Heart left ventricle (tissue), 16 donors: ENCODE data around the gene CFAP65. TPM values are rescaled to one million over a fixed set of nuclear protein-coding genes. Genes with fewer than 3 reads are reported as not detected.
A peak's percentile ranks its signal among the peaks of the same experiment; 100 is the strongest.

Experiments used
- ATAC-seq, 4 donors: fragments of 200-7000 bp; cut with Tn5 transposase; one replicate each; pipeline ENCODE4 v1.9.1; 2020 to 2022; ENCODE audit warnings: moderate library complexity in 4 of 4, mild to moderate bottlenecking in 3 of 4, moderate number of reproducible peaks in 1 of 4
- DNase-seq, 5 donors: peaks; one replicate each; pipeline ENCODE4 v3.0.0-alpha.2; 2020
- H3K27ac ChIP-seq, 12 donors: fragments of 200-600 bp; sonication (generic) in 4 of 12; one replicate each; pipeline versions ENCODE4 v1.5.0 to v1.8.0; 2016 to 2022; ENCODE audit warnings: mild to moderate bottlenecking in 2 of 12
- H3K27me3 ChIP-seq, 9 donors: fragments of 200-600 bp; sonication (generic) in 2 of 9; one replicate each; pipeline versions ENCODE4 v1.5.1 to v1.8.0; 2016 to 2022; ENCODE audit warnings: mild to moderate bottlenecking in 3 of 9
- H3K36me3 ChIP-seq, 9 donors: fragments of 200-600 bp; sonication (generic) in 2 of 9; one replicate each; pipeline versions ENCODE4 v1.5.0 to v1.8.0; 2018 to 2022; ENCODE audit warnings: mild to moderate bottlenecking in 2 of 9
- H3K4me1 ChIP-seq, 12 donors: fragments of 200-600 bp; sonication (generic) in 4 of 12; one replicate each; pipeline versions ENCODE4 v1.5.0 to v1.8.0; 2016 to 2022; ENCODE audit warnings: mild to moderate bottlenecking in 3 of 12
- H3K4me3 ChIP-seq, 12 donors: fragments of 200-600 bp; sonication (generic) in 4 of 12; one replicate each; pipeline versions ENCODE4 v1.5.0 to v1.8.0; 2017 to 2022; ENCODE audit warnings: mild to moderate bottlenecking in 9 of 12, moderate library complexity in 4 of 12
- H3K9me3 ChIP-seq, 12 donors: fragments of 200-600 bp; sonication (generic) in 4 of 12; one replicate each; pipeline versions ENCODE4 v1.5.0 to v1.8.0; 2016 to 2022; ENCODE audit warnings: mild to moderate bottlenecking in 1 of 12
- POLR2A ChIP-seq, 2 donors: fragments of 450-650 bp; IDR thresholded peaks; one replicate each; pipeline ENCODE4 v1.6.1; 2017; ENCODE audit warnings: antibody characterized with exemption in 2 of 2, mild to moderate bottlenecking in 2 of 2, moderate library complexity in 2 of 2
- WGBS, 4 donors: extraction: QIAGEN DNeasy Blood & Tissue Kit in 2 of 4; methylation state at CpG; one replicate each; pipeline versions ENCODE4 v1.1.5 to v1.1.7; 2013 to 2018; 5-methylcytosine and 5-hydroxymethylcytosine counted together
- intact Hi-C, 10 donors: fragments of 100-400 bp; cut with DNase I; formaldehyde crosslinking; loops; one replicate each; pipeline versions ENCODE4 v1.11.1 to v1.14.2; 2022
- polyA plus RNA-seq, 2 donors: library from polyadenylated mRNA; stranded (reverse); fragments of 200-250 nt; gene quantifications; one replicate each; pipeline ENCODE4 v1.2.3, GENCODE V29; 2013
- total RNA-seq, 9 donors: library from RNA; depleted of rRNA in 2 of 9; stranded (reverse); fragments of >200 nt in 2 of 9; fragmentation: NEBNext Ultra II Directional in 3 of 9; extraction: Animal tissue kit (Norgen Biotek cat#: 25700) in 3 of 9; gene quantifications; one replicate each; pipeline versions ENCODE4 v1.1.0 to v1.2.4, GENCODE V29; 2016 to 2023
- TF ChIP-seq, protein P1 (sequence below), 12 donors: fragments of 200-600 bp; sonication (generic) in 4 of 12; IDR thresholded peaks; one replicate each; pipeline versions ENCODE4 v1.5.0 to v1.8.0; 2018 to 2022; ENCODE audit warnings: antibody characterized with exemption in 12 of 12, mild to moderate bottlenecking in 5 of 12
- donor health status: ischemic (EF 13 %, LVEDD 7.1; RV severe dilation, severe dysfunction).
- donor health status: healthy with polysubstance abuse.
- donor health status: DM: no; HTN: yes; CAD: no.
- donor health status: DM: no; HTN: no; CAD: no.
- donor health status: ischemic (EF 25% LVEDD 6.9; RV normal size, moderate dysfunction).
- donor health status: ischemic (EF 25% LVEDD 5.7; RV mildly dilated, moderate dysfunction).
- donor health status: healthy.
- donor health status: DM: yes; HTN: yes; CAD: no.
- donor health status: ischemic (EF 35%, LVEDD 5.7; RV mildly dilated, moderate dysfunction).
- donor health status: nonischemic (EF 11% LVEDD 7.7; RV severe dilation, severe dysfunction).
- donor health status: DM: yes; HTN: yes; CAD: no.
- donor health status: PGD.
- donor health status: ischemic (EF 29% LVEDD 5.4; RV normal size, mild dysfunction).
- donor health status: nonischemic (EF 23%, LVEDD 6.1; RV moderate dilation, normal function).

Gene CFAP65
- total and polyA plus RNA-seq, 11 donors = 0.04 TPM; not detected in 10

GRCh38 chr2:218985021-218985324 lies 56.3 kb downstream of the CFAP65 start, which contains the start of gene FEV:
FEV (minus strand) TSS chr2:218985184; CDS start chr2:218985075, 109 bp downstream.
- H3K27me3 ChIP-seq = peaks cover 82 to 100% (median 95%) of the 10 kb centered on the region in 9 donors
- no peaks in the 10 kb centered on the region for H3K9me3 ChIP-seq
- H3K4me1 ChIP-seq = peaks cover 12 to 50% (median 40%) of the 10 kb centered on the region in 12 donors
- no peak within 1 kb of the TSS for H3K27ac ChIP-seq
- no peak for DNase-seq
- 0 to 1% (median 0%) methylated on average over 2 to 32 of the region's 32 CpGs for WGBS, 4 donors
- no peak for TF ChIP-seq POLR2A (IDR thresholded peaks at IDR 0.05)
- TF ChIP-seq, protein P1, sequence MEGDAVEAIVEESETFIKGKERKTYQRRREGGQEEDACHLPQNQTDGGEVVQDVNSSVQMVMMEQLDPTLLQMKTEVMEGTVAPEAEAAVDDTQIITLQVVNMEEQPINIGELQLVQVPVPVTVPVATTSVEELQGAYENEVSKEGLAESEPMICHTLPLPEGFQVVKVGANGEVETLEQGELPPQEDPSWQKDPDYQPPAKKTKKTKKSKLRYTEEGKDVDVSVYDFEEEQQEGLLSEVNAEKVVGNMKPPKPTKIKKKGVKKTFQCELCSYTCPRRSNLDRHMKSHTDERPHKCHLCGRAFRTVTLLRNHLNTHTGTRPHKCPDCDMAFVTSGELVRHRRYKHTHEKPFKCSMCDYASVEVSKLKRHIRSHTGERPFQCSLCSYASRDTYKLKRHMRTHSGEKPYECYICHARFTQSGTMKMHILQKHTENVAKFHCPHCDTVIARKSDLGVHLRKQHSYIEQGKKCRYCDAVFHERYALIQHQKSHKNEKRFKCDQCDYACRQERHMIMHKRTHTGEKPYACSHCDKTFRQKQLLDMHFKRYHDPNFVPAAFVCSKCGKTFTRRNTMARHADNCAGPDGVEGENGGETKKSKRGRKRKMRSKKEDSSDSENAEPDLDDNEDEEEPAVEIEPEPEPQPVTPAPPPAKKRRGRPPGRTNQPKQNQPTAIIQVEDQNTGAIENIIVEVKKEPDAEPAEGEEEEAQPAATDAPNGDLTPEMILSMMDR (IDR thresholded peaks at IDR 0.05) = no peak
- peak within 1 kb of the TSS; percentile 3 to 41 (median 24) for H3K4me3 ChIP-seq
- H3K36me3 ChIP-seq = no peaks in the 10 kb centered on the region
- ATAC-seq = no peak
- intact Hi-C loops = no loop called here

GRCh38 chr2:218984239-218985020 lies 56.9 kb downstream of the CFAP65 start:
- Histone ChIP-seq H3K27ac (no peak overlapping the region), H3K27me3 (peaks cover 78 to 100% (median 95%) of the 10 kb centered on the region in 9 donors), H3K4me1 (peaks cover 12 to 55% (median 43%) of the 10 kb centered on the region in 12 donors), H3K9me3 (no peaks in the 10 kb centered on the region), H3K36me3 (no peaks in the 10 kb centered on the region), H3K4me3 (peak overlapping the region; percentile 3 to 41 (median 24))
- TF ChIP-seq POLR2A (IDR thresholded peaks at IDR 0.05) = no peak
- TF ChIP-seq, protein P1 (IDR thresholded peaks at IDR 0.05) = no peak
- intact Hi-C loops = no loop called here
- WGBS, 4 donors = 0 to 2% (median 1%) methylated on average over 43 to 50 of the region's 50 CpGs
- peak in 3 of 4 donors; percentile 20 to 86 (median 38) for ATAC-seq
- peak in 2 of 5 donors; percentile 57 to 74 for DNase-seq

- Histone ChIP-seq H3K9me3 (no peaks in the 10 kb centered on the region), H3K36me3 (no peaks in the 10 kb centered on the region), H3K27me3 (peaks cover 75 to 100% (median 95%) of the 10 kb centered on the region in 9 donors), H3K4me3 (peak overlapping the region in 8 of 12 donors; percentile 3 to 41 (median 27)), H3K27ac (no peak overlapping the region), H3K4me1 (peaks cover 12 to 55% (median 43%) of the 10 kb centered on the region in 12 donors)
- ATAC-seq = no peak
- 11 to 20% (median 14%) methylated on average over 9 to 10 of the region's 10 CpGs for WGBS, 4 donors
- intact Hi-C loops = no loop called here
- TF ChIP-seq, protein P1 (IDR thresholded peaks at IDR 0.05) = no peak
- no peak for TF ChIP-seq POLR2A (IDR thresholded peaks at IDR 0.05)
- no peak for DNase-seq
These were observed 57.4 kb downstream of the CFAP65 start for GRCh38 chr2:218983934-218984238.

- Histone ChIP-seq H3K27ac (no peak overlapping the region), H3K9me3 (no peaks in the 10 kb centered on the region), H3K27me3 (peaks cover 71 to 100% (median 95%) of the 10 kb centered on the region in 9 donors), H3K4me3 (peak overlapping the region in 1 of 12 donors; percentile 10), H3K36me3 (no peaks in the 10 kb centered on the region), H3K4me1 (peaks cover 12 to 55% (median 43%) of the 10 kb centered on the region in 12 donors)
- no peak for TF ChIP-seq POLR2A (IDR thresholded peaks at IDR 0.05)
- TF ChIP-seq, protein P1 (IDR thresholded peaks at IDR 0.05) = no peak
- WGBS, 4 donors = 12 to 26% (median 19%) methylated on average over 20 to 23 of the region's 23 CpGs
- ATAC-seq (no peak), DNase-seq (no peak)
- intact Hi-C loops = no loop called here
These were observed 57.9 kb downstream of the CFAP65 start for GRCh38 chr2:218983263-218983933.
